Thymus (tissue), 11 donors: ENCODE data around the gene RLN3. TPM values are rescaled to one million over a fixed set of nuclear protein-coding genes. Genes with fewer than 3 reads are reported as not detected.
"Not testable (repeated sequence)": the region's sequence is repeated elsewhere in the genome, so short reads cannot be mapped to it uniquely, and the experiment has no call there.

Experiments
- DNase-seq, 9 donors: peaks; one replicate each; pipeline ENCODE4 v3.0.0-alpha.2; 2013; ENCODE audit warnings: low spot score in 9 of 9, low read depth in 6 of 9, missing footprints in 1 of 9
- H3K27ac ChIP-seq, 2 donors: one replicate each; pipeline ENCODE4 v1.5.1; 2013; ENCODE audit warnings: control low read depth in 1 of 2, low read depth in 1 of 2, low read length in 1 of 2, mild to moderate bottlenecking in 1 of 2, moderate library complexity in 1 of 2
- H3K27me3 ChIP-seq, 2 donors: one replicate each; pipeline ENCODE4 v1.5.1; 2013; ENCODE audit warnings: low read length in 1 of 2; ENCODE audit not compliant: control insufficient read depth in 2 of 2, insufficient read depth in 1 of 2
- H3K36me3 ChIP-seq, 2 donors: one replicate each; pipeline ENCODE4 v1.5.1; 2013; ENCODE audit warnings: low read length in 1 of 2, mild to moderate bottlenecking in 1 of 2, moderate library complexity in 1 of 2; ENCODE audit not compliant: control insufficient read depth in 2 of 2, insufficient read depth in 2 of 2
- H3K4me1 ChIP-seq, 2 donors: one replicate each; pipeline ENCODE4 v1.5.1; 2013; ENCODE audit warnings: low read length in 2 of 2; ENCODE audit not compliant: control insufficient read depth in 2 of 2, insufficient read depth in 2 of 2
- H3K4me3 ChIP-seq, 2 donors: one replicate each; pipeline ENCODE4 v1.5.1; 2013; ENCODE audit warnings: low read length in 2 of 2, control low read depth in 1 of 2, mild to moderate bottlenecking in 1 of 2
- H3K9me3 ChIP-seq, 2 donors: one replicate each; pipeline ENCODE4 v1.5.1; 2013; ENCODE audit warnings: low read length in 1 of 2, mild to moderate bottlenecking in 1 of 2; ENCODE audit not compliant: control insufficient read depth in 2 of 2, insufficient read depth in 1 of 2
- WGBS: extraction: QIAGEN DNeasy Blood & Tissue Kit; methylation state at CpG from one replicate; pipeline ENCODE4 v1.1.7; 2013; 5-methylcytosine and 5-hydroxymethylcytosine counted together
- polyA plus RNA-seq: library from polyadenylated mRNA; stranded (reverse); fragments of 200-250 nt; gene quantifications from one replicate; pipeline ENCODE4 v1.2.3, GENCODE V29; 2013
- total RNA-seq: library from RNA; stranded (reverse); fragments of 120-200 nt; gene quantifications from one replicate; pipeline ENCODE4 v1.2.4, GENCODE V29; 2013
- donor health status: healthy.

RLN3 gene
- total and polyA plus RNA-seq, 2 donors: 0.18 TPM; not detected in 1

GRCh38 chr19:14042659-14043608, 15.0 kb downstream of the RLN3 start:
- not testable (repeated sequence) for H3K9me3 ChIP-seq, H3K27me3 ChIP-seq, H3K4me1 ChIP-seq, H3K4me3 ChIP-seq, H3K27ac ChIP-seq
- peak in 7 of 9 donors; percentile 38 to 74 (median 47) for DNase-seq
- WGBS: 87% methylated on average over 19 of the region's 19 CpGs
- H3K36me3 ChIP-seq: peaks cover 42 to 43% of the 10 kb centered on the region in 2 donors

DNA sequence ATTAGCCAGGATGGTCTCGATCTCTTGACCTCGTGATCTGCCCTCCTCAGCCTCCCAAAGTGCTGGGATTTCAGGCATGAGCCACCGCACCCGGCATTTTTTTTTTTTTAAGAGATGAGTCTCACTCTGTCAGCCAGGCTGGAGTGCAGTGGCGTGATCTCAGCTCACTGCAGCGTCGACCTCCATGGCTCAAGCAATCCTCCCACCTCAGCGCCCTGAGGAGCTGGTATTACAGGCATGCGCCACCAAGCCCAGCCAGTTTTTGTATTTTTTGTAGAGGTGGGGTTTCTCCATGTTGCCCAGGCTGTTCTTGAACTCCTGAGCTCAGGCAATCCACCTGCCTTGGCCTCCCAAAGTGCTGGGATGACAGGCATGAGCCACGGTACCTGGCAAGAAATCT, 19.9 kb downstream of the RLN3 start:
- not testable (repeated sequence) for H3K27ac ChIP-seq, DNase-seq, H3K9me3 ChIP-seq, H3K4me3 ChIP-seq, H3K4me1 ChIP-seq, H3K27me3 ChIP-seq
- peaks cover 55 to 58% of the 10 kb centered on the region in 2 donors for H3K36me3 ChIP-seq
- WGBS: over 99% methylated on average over 10 of the region's 10 CpGs

GRCh38 chr19:14048443-14049153, 20.6 kb downstream of the RLN3 start:
- Histone ChIP-seq H3K4me3 (no peak overlapping the region), H3K27me3 (no peaks in the 10 kb centered on the region), H3K27ac (no peak overlapping the region), H3K9me3 (peaks cover 0 to 9% of the 10 kb centered on the region in 2 donors), H3K4me1 (no peaks in the 10 kb centered on the region), H3K36me3 (peaks cover 52 to 54% of the 10 kb centered on the region in 2 donors)
- 96% methylated on average over 8 of the region's 8 CpGs for WGBS
- DNase-seq: peak in 4 of 9 donors; percentile 41 to 66 (median 56)

GRCh38 chr19:14050512-14050911, 22.6 kb downstream of the RLN3 start:
- WGBS: 98% methylated on average over 4 of the region's 4 CpGs
- no peak for DNase-seq
- peaks cover 47 to 49% of the 10 kb centered on the region in 2 donors for H3K36me3 ChIP-seq

DNA sequence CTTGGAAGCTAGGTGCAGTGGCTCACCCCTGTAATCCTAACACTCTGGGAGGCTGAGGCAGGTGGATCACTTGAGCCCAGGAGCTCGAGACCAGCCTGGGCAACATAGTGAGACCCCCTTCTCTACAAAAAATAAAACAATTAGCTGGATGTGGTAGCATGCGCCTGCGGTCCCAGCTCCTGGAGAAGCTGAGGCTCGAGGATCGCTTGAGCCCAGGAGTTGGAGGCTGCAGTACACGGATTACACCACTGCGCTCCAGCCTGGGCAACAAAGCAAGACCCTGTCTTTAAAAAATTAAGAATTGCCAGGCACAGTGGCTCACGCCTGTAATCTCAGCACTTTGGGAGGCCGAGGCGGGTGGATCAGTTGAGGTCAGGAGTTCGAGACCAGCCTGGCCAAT, 23.0 kb downstream of the RLN3 start:
- H3K27ac ChIP-seq, H3K9me3 ChIP-seq, H3K4me3 ChIP-seq, H3K4me1 ChIP-seq, DNase-seq: not testable (repeated sequence)
- 97% methylated on average over 11 of the region's 11 CpGs for WGBS
- peaks cover 46 to 47% of the 10 kb centered on the region in 2 donors for H3K36me3 ChIP-seq
- H3K27me3 ChIP-seq: peaks cover 0 to 19% of the 10 kb centered on the region in 2 donors

More at GRCh38 chr19:14050512-14050911, 22.6 kb downstream of the RLN3 start:
- no peak overlapping the region for H3K4me3 ChIP-seq
- peaks cover 0 to 15% of the 10 kb centered on the region in 2 donors for H3K27me3 ChIP-seq
- H3K9me3 ChIP-seq: peaks cover 0 to 9% of the 10 kb centered on the region in 2 donors
- no peak overlapping the region for H3K27ac ChIP-seq
- H3K4me1 ChIP-seq: no peaks in the 10 kb centered on the region

GRCh38 chr19:14051980-14052379, 24.0 kb downstream of the RLN3 start:
- Histone ChIP-seq H3K4me3 (no peak overlapping the region), H3K9me3 (peaks cover 0 to 9% of the 10 kb centered on the region in 2 donors), H3K27me3 (peaks cover 6 to 29% of the 10 kb centered on the region in 2 donors), H3K27ac (no peak overlapping the region), H3K36me3 (peaks cover 39 to 41% of the 10 kb centered on the region in 2 donors), H3K4me1 (no peaks in the 10 kb centered on the region)
- no peak for DNase-seq
- 95% methylated on average over 9 of the region's 9 CpGs for WGBS

DNA sequence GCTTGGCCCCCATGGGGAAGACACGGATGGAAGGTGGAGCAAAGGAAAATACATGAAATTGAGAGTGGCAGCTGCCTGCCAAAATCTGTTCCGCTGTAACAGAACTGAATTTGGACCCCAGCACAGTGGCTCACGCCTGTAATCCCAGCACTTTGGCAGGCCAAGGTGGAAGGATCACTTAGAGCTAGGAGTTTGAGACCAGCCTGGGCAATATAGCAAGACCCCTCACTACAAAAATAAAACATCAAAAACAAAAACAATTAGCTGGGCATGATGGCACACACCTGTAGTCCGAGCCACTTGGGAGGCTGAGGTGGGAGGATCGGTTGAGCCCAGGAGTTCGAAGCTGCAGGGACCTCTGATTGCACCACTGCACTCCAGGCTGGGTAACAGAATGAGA, 24.5 kb downstream of the RLN3 start:
- peaks cover 11 to 34% of the 10 kb centered on the region in 2 donors for H3K27me3 ChIP-seq
- peaks cover 39 to 41% of the 10 kb centered on the region in 2 donors for H3K36me3 ChIP-seq
- DNase-seq: no peak
- no peak overlapping the region for H3K4me3 ChIP-seq
- H3K27ac ChIP-seq: no peak overlapping the region
- 96% methylated on average over 6 of the region's 6 CpGs for WGBS
- peaks cover 0 to 9% of the 10 kb centered on the region in 2 donors for H3K9me3 ChIP-seq
- H3K4me1 ChIP-seq: no peaks in the 10 kb centered on the region

DNA sequence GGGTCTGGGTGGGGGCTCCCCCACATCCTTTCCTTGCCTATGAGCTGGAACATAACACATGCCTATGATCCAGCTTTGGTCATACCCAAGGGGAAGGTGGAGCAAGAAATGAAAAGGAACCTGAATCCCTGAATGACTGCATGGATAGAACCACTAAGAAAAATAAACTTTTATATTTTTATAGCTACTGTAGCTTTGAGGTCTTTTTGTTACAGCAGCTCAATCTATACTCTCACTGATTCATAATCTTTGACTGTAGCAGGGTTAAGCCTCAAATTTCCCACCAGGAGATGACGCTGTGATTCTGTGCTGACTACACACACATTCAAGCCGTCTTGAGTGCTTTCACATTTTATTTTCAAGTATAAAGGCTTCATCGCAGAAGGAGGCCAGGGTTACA, 25.1 kb downstream of the RLN3 start:
- DNase-seq: no peak
- H3K4me3 ChIP-seq: no peak overlapping the region
- no peak overlapping the region for H3K27ac ChIP-seq
- H3K36me3 ChIP-seq: peaks cover 37 to 39% of the 10 kb centered on the region in 2 donors
- WGBS: 98% methylated on average over 3 of the region's 3 CpGs
- H3K9me3 ChIP-seq: peaks cover 0 to 9% of the 10 kb centered on the region in 2 donors
- H3K4me1 ChIP-seq: peaks cover 0 to 5% of the 10 kb centered on the region in 2 donors
- H3K27me3 ChIP-seq: peaks cover 14 to 39% of the 10 kb centered on the region in 2 donors

- peaks cover 0 to 7% of the 10 kb centered on the region in 2 donors for H3K4me1 ChIP-seq
- peaks cover 33 to 34% of the 10 kb centered on the region in 2 donors for H3K36me3 ChIP-seq
- 95% methylated on average over 11 of the region's 11 CpGs for WGBS
- peaks cover 17 to 44% of the 10 kb centered on the region in 2 donors for H3K27me3 ChIP-seq
- H3K9me3 ChIP-seq: peaks cover 0 to 5% of the 10 kb centered on the region in 2 donors
- no peak overlapping the region for H3K27ac ChIP-seq
- no peak for DNase-seq
- no peak overlapping the region for H3K4me3 ChIP-seq
These were observed 25.6 kb downstream of the RLN3 start for GRCh38 chr19:14053500-14053899.
